Loucy (cell line): Measurements from ENCODE around the gene ENHO.
A peak's percentile ranks its signal among the peaks of the same experiment; 100 is the strongest.

ENCODE experiments used
- H2AFZ ChIP-seq: fragments of 200-600 bp; sonication (generic); 2 replicates; pipeline ENCODE4 v1.6.0; 2016; ENCODE audit warnings: antibody characterized with exemption, mild to moderate bottlenecking, low read length, moderate library complexity
- H3F3A ChIP-seq: fragments of 200-600 bp; 2 replicates; pipeline ENCODE4 v1.6.0; 2016; ENCODE audit warnings: antibody characterized with exemption, low read depth, mild to moderate bottlenecking
- H3K27me3 ChIP-seq: fragments of 200-600 bp; sonication (generic); 2 replicates; pipeline ENCODE4 v1.6.1; 2014; ENCODE audit warnings: low read length, mild to moderate bottlenecking; ENCODE audit not compliant: insufficient read depth, poor library complexity, severe bottlenecking
- H3K36me3 ChIP-seq: fragments of 200-600 bp; sonication (generic); 2 replicates; pipeline ENCODE4 v1.6.1; 2016; ENCODE audit warnings: low read length; ENCODE audit not compliant: insufficient read depth
- H3K4me1 ChIP-seq: fragments of 200-600 bp; sonication (generic); 2 replicates; pipeline ENCODE4 v1.5.1; 2014; ENCODE audit warnings: low read length, mild to moderate bottlenecking; ENCODE audit not compliant: insufficient read depth, poor library complexity, severe bottlenecking
- H3K4me2 ChIP-seq: fragments of 200-600 bp; sonication (generic); 2 replicates; pipeline ENCODE4 v1.6.0; 2014; ENCODE audit warnings: antibody characterized with exemption, low read length, low read depth, mild to moderate bottlenecking; ENCODE audit not compliant: poor library complexity, severe bottlenecking
- H3K4me3 ChIP-seq: fragments of 200-600 bp; sonication (generic); 2 replicates; pipeline ENCODE4 v1.5.1; 2014; ENCODE audit warnings: low read length, mild to moderate bottlenecking, mixed read lengths; ENCODE audit not compliant: poor library complexity, severe bottlenecking
- H3K79me2 ChIP-seq: fragments of 200-600 bp; sonication (generic); 2 replicates; pipeline ENCODE4 v1.6.1; 2014; ENCODE audit warnings: low read length; ENCODE audit not compliant: insufficient read depth
- H3K9ac ChIP-seq: fragments of 200-600 bp; sonication (generic); 2 replicates; pipeline ENCODE4 v1.6.0; 2014; ENCODE audit warnings: mild to moderate bottlenecking, low read depth, low read length, moderate library complexity; ENCODE audit not compliant: poor library complexity, severe bottlenecking
- H3K9me2 ChIP-seq: fragments of 200-600 bp; sonication (generic); replicated peaks from 2 replicates; pipeline ENCODE4 v1.6.1; 2016; ENCODE audit warnings: low read depth, low read length, mixed read lengths
- H3K9me3 ChIP-seq: fragments of 200-600 bp; sonication (generic); 2 replicates; pipeline ENCODE4 v1.6.1; 2014; ENCODE audit warnings: mild to moderate bottlenecking, antibody characterized with exemption, low read length, low read depth; ENCODE audit not compliant: insufficient read depth
- H4K20me1 ChIP-seq: fragments of 200-600 bp; sonication (generic); 2 replicates; pipeline ENCODE4 v1.6.0; 2014; ENCODE audit warnings: antibody characterized with exemption, low read length, mild to moderate bottlenecking; ENCODE audit not compliant: insufficient read depth, poor library complexity, severe bottlenecking
- EZH2phosphoT487 ChIP-seq: fragments of 200-600 bp; IDR thresholded peaks from 2 replicates; pipeline ENCODE4 v1.6.1; 2018; ENCODE audit warnings: antibody characterized with exemption, mild to moderate bottlenecking, moderate library complexity, borderline replicate concordance
- TF ChIP-seq, protein P1 (sequence below): fragments of 200-600 bp; sonication (generic); conservative IDR thresholded peaks from 2 replicates; pipeline ENCODE4 v1.5.1; 2014; ENCODE audit warnings: mild to moderate bottlenecking, antibody characterized with exemption, low read length

ENHO gene

GRCh38 chr9:34522971-34523797, at the start of gene ENHO:
Gene ENHO (minus strand): TSS chr9:34522990. CDS start chr9:34521695, 1,295 bp downstream.
- no peaks in the 10 kb centered on the region for H3K9me3 ChIP-seq
- peak within 1 kb of the TSS; percentile 84 for H3K4me2 ChIP-seq
- peak within 1 kb of the TSS; percentile 66 for H2AFZ ChIP-seq
- H3K79me2 ChIP-seq: no peaks in the 10 kb centered on the region
- no peaks in the 10 kb centered on the region for H4K20me1 ChIP-seq
- peak within 1 kb of the TSS; percentile 64 for H3K9ac ChIP-seq
- no peaks in the 10 kb centered on the region for H3K36me3 ChIP-seq
- H3K27me3 ChIP-seq: no peaks in the 10 kb centered on the region
- H3F3A ChIP-seq: no peaks in the 10 kb centered on the region
- peak within 1 kb of the TSS; percentile 65 for H3K4me3 ChIP-seq
- TF ChIP-seq, protein P1, sequence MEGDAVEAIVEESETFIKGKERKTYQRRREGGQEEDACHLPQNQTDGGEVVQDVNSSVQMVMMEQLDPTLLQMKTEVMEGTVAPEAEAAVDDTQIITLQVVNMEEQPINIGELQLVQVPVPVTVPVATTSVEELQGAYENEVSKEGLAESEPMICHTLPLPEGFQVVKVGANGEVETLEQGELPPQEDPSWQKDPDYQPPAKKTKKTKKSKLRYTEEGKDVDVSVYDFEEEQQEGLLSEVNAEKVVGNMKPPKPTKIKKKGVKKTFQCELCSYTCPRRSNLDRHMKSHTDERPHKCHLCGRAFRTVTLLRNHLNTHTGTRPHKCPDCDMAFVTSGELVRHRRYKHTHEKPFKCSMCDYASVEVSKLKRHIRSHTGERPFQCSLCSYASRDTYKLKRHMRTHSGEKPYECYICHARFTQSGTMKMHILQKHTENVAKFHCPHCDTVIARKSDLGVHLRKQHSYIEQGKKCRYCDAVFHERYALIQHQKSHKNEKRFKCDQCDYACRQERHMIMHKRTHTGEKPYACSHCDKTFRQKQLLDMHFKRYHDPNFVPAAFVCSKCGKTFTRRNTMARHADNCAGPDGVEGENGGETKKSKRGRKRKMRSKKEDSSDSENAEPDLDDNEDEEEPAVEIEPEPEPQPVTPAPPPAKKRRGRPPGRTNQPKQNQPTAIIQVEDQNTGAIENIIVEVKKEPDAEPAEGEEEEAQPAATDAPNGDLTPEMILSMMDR: no peak
- no peak for TF ChIP-seq EZH2phosphoT487
- H3K9me2 ChIP-seq: no peaks in the 10 kb centered on the region
- H3K4me1 ChIP-seq: peaks cover 9% of the 10 kb centered on the region

DNA sequence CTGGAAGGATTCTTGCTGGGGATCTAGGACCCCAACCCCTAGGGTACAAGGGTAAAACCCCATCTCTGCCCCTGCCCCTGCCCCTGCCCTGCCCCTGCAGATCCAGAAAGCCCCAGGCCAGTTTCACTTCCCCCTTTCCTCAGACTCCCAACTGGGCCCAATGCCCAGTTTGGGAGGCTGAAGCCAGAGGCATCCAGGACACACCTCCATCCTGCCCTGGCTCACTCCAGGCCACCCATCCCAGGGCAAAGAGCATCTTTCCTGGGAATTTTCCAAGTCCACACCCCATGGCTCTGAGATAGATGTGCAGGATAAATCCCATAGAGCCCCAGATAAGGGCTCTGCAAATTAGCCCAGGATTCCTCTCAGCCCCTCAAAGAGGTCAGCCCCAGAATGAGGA, 49.3 kb upstream of the ENHO start:
- Histone ChIP-seq H3K36me3 (no peaks in the 10 kb centered on the region), H3K9me3 (no peaks in the 10 kb centered on the region), H3K9me2 (no peaks in the 10 kb centered on the region), H3K79me2 (no peaks in the 10 kb centered on the region), H2AFZ (no peak overlapping the region), H3F3A (no peaks in the 10 kb centered on the region), H3K4me3 (no peak overlapping the region), H3K4me1 (no peaks in the 10 kb centered on the region), H3K4me2 (no peak overlapping the region), H3K27me3 (no peaks in the 10 kb centered on the region), H4K20me1 (no peaks in the 10 kb centered on the region), H3K9ac (no peak overlapping the region)
- TF ChIP-seq EZH2phosphoT487: no peak
- TF ChIP-seq, protein P1: no peak

GRCh38 chr9:34571481-34571810, 48.7 kb upstream of the ENHO start:
- H3K4me3 ChIP-seq: no peak overlapping the region
- no peaks in the 10 kb centered on the region for H3K79me2 ChIP-seq
- no peaks in the 10 kb centered on the region for H3K9me2 ChIP-seq
- no peak overlapping the region for H3K9ac ChIP-seq
- H3K9me3 ChIP-seq: no peaks in the 10 kb centered on the region
- no peaks in the 10 kb centered on the region for H3K27me3 ChIP-seq
- H3K4me1 ChIP-seq: no peaks in the 10 kb centered on the region
- no peaks in the 10 kb centered on the region for H4K20me1 ChIP-seq
- H2AFZ ChIP-seq: no peak overlapping the region
- H3K36me3 ChIP-seq: no peaks in the 10 kb centered on the region
- no peak overlapping the region for H3K4me2 ChIP-seq
- TF ChIP-seq EZH2phosphoT487: no peak
- TF ChIP-seq, protein P1: no peak
- no peaks in the 10 kb centered on the region for H3F3A ChIP-seq
